ENCODE measurements around the gene CTSW.
A peak's percentile ranks its signal among the peaks of the same experiment; 100 is the strongest.

CTSW gene

DNA sequence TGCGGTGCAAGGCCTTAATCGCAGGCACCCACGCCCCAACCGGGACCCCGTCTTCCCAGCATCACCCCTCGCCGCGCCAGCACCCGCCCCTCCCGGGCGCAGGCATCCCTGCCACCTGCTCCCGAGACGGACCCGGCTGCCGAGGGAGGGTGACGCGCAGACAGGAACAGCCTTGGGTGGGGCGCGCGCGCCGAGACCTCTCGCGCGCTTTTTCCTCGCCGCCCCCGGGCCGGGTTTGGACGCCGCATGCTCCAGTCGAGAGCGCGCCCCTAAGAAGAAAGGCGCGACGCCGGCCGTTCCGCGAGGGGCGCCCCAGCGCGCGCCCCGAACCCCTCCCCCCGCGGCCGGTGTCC lies 22.2 kb upstream of the CTSW start:
- H3K4me3 ChIP-seq (ENCODE audit: low read depth, low read length, poor library complexity, severe bottlenecking), result peak overlapping the region; percentile 99
- H3K9ac ChIP-seq (ENCODE audit: low read length), result peak overlapping the region; percentile 99
- H3K27me3 ChIP-seq (ENCODE audit: insufficient read depth, low read length), result no peaks in the 10 kb centered on the region
- H3K79me2 ChIP-seq (ENCODE audit: insufficient read depth, low read length), result peaks cover 23% of the 10 kb centered on the region
- no peak overlapping the region for H2AFZ ChIP-seq (ENCODE audit: low read length)
- H4K20me1 ChIP-seq (ENCODE audit: insufficient read depth, low read length), result peaks cover 5% of the 10 kb centered on the region; the same call in 1 of the 2 replicates
- peak overlapping the region; percentile 97 for H3K4me2 ChIP-seq (ENCODE audit: low read length)
- peaks cover 64% of the 10 kb centered on the region for H3K36me3 ChIP-seq (ENCODE audit: insufficient read depth, low read length)
- H3K9me3 ChIP-seq (ENCODE audit: low read length), result no peaks in the 10 kb centered on the region
- H3K9me2 ChIP-seq (ENCODE audit: low read depth, low read length), result no peaks in the 10 kb centered on the region
- TF ChIP-seq CTCF (IDR thresholded peaks at IDR 0.05; ENCODE audit: low read length) (no peak), EZH2 (IDR thresholded peaks at IDR 0.05; ENCODE audit: borderline replicate concordance, low read length) (no peak)
- H3K27ac ChIP-seq (ENCODE audit: low read depth, low read length, poor library complexity, severe bottlenecking), result peak overlapping the region; percentile 77
- peaks cover 32% of the 10 kb centered on the region for H3K4me1 ChIP-seq (ENCODE audit: insufficient read depth, low read length, severe bottlenecking)
- 0 out of 2 replicates have a peak, but pooled peaks cover 5% of the 10 kb centered on the region for H3F3A ChIP-seq (ENCODE audit: insufficient read depth, low read length)

GRCh38 chr11:65857853-65858680 lies 21.6 kb upstream of the CTSW start, which contains the start of gene CFL1:
CFL1 (minus strand) TSS chr11:65858180; CDS start chr11:65858099, 81 bp downstream.
- Histone ChIP-seq H4K20me1 (ENCODE audit: insufficient read depth, low read length) (peaks cover 5% of the 10 kb centered on the region; the same call in 1 of the 2 replicates), H3K79me2 (ENCODE audit: insufficient read depth, low read length) (peaks cover 23% of the 10 kb centered on the region), H2AFZ (ENCODE audit: low read length) (no peak within 1 kb of the TSS), H3K9me2 (ENCODE audit: low read depth, low read length) (no peaks in the 10 kb centered on the region), H3K4me1 (ENCODE audit: insufficient read depth, low read length, severe bottlenecking) (peaks cover 32% of the 10 kb centered on the region), H3F3A (ENCODE audit: insufficient read depth, low read length) (0 out of 2 replicates have a peak, but pooled peaks cover 5% of the 10 kb centered on the region), H3K4me3 (ENCODE audit: low read depth, low read length, poor library complexity, severe bottlenecking) (peak within 1 kb of the TSS; percentile 99), H3K27ac (ENCODE audit: low read depth, low read length, poor library complexity, severe bottlenecking) (peak within 1 kb of the TSS; percentile 94), H3K4me2 (ENCODE audit: low read length) (peak within 1 kb of the TSS; percentile 97), H3K36me3 (ENCODE audit: insufficient read depth, low read length) (peaks cover 64% of the 10 kb centered on the region), H3K27me3 (ENCODE audit: insufficient read depth, low read length) (no peaks in the 10 kb centered on the region), H3K9ac (ENCODE audit: low read length) (peak within 1 kb of the TSS; percentile 99), H3K9me3 (ENCODE audit: low read length) (no peaks in the 10 kb centered on the region)
- TF ChIP-seq EZH2 (IDR thresholded peaks at IDR 0.05; ENCODE audit: borderline replicate concordance, low read length), result no peak
- TF ChIP-seq CTCF (IDR thresholded peaks at IDR 0.05; ENCODE audit: low read length), result no peak

DNA sequence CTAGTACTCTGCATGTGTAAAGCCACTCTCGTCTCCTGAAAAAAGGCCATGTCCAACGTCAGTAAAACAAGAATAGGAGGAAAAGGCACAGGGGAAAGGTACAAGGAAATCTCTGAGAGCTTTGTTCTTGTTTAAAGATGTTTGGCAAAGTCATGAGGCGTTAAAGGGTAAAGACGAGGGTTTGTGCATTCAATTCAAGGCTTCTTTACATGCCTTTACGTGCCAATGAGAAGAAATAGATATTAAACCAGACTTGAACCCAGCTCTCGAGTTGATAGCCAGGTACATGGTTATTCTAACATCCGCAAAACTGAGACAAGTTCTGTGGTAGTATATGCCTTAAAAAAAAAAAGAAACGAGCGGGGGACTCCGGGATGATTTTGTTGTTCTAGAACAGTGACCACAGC lies 21.0 kb upstream of the CTSW start:
- peaks cover 64% of the 10 kb centered on the region for H3K36me3 ChIP-seq (ENCODE audit: insufficient read depth, low read length)
- H3K9me2 ChIP-seq (ENCODE audit: low read depth, low read length), result no peaks in the 10 kb centered on the region
- H3K4me1 ChIP-seq (ENCODE audit: insufficient read depth, low read length, severe bottlenecking), result peaks cover 32% of the 10 kb centered on the region
- H3K79me2 ChIP-seq (ENCODE audit: insufficient read depth, low read length), result peaks cover 23% of the 10 kb centered on the region
- H3K9ac ChIP-seq (ENCODE audit: low read length), result peak overlapping the region; percentile 86
- peak overlapping the region; percentile 88 for H3K4me2 ChIP-seq (ENCODE audit: low read length)
- peaks cover 5% of the 10 kb centered on the region; the same call in 1 of the 2 replicates for H4K20me1 ChIP-seq (ENCODE audit: insufficient read depth, low read length)
- H2AFZ ChIP-seq (ENCODE audit: low read length), result no peak overlapping the region
- peak overlapping the region; percentile 99 for H3K4me3 ChIP-seq (ENCODE audit: low read depth, low read length, poor library complexity, severe bottlenecking)
- H3K27me3 ChIP-seq (ENCODE audit: insufficient read depth, low read length), result no peaks in the 10 kb centered on the region
- peak overlapping the region; percentile 94 for H3K27ac ChIP-seq (ENCODE audit: low read depth, low read length, poor library complexity, severe bottlenecking)
- TF ChIP-seq CTCF (IDR thresholded peaks at IDR 0.05; ENCODE audit: low read length) (no peak), EZH2 (IDR thresholded peaks at IDR 0.05; ENCODE audit: borderline replicate concordance, low read length) (no peak)
- H3F3A ChIP-seq (ENCODE audit: insufficient read depth, low read length), result 0 out of 2 replicates have a peak, but pooled peaks cover 5% of the 10 kb centered on the region
- H3K9me3 ChIP-seq (ENCODE audit: low read length), result no peaks in the 10 kb centered on the region

All from OCI-LY1 (cell line).